Esophagus muscularis mucosa (tissue), 4 donors: ENCODE measurements around the gene FJX1.

Experiments
- EP300 ChIP-seq: sonication (generic); formaldehyde crosslinking; IDR thresholded peaks from one replicate; pipeline ENCODE4 v1.6.1; 2017; ENCODE audit warnings: antibody characterized with exemption
- POLR2A ChIP-seq: fragments of 450-650 bp; IDR thresholded peaks from one replicate; pipeline ENCODE4 v1.6.1; 2017; ENCODE audit warnings: antibody characterized with exemption, moderate library complexity, mild to moderate bottlenecking, low read depth
- POLR2AphosphoS5 ChIP-seq, 2 donors: sonication (generic); formaldehyde crosslinking; IDR thresholded peaks; one replicate each; pipeline ENCODE4 v1.6.1; 2017; ENCODE audit warnings: antibody characterized with exemption in 2 of 2
- TF ChIP-seq, protein P1 (sequence below), 3 experiments: fragments of 200-600 bp in 2 of 3; fragments of 450-650 bp in 1 of 3; sonication (generic) in 2 of 3; IDR thresholded peaks; one replicate each; pipeline ENCODE4 v1.5.1; 2017 to 2019; ENCODE audit warnings: antibody characterized with exemption in 3 of 3, mild to moderate bottlenecking in 2 of 3, moderate library complexity in 1 of 3

DNA sequence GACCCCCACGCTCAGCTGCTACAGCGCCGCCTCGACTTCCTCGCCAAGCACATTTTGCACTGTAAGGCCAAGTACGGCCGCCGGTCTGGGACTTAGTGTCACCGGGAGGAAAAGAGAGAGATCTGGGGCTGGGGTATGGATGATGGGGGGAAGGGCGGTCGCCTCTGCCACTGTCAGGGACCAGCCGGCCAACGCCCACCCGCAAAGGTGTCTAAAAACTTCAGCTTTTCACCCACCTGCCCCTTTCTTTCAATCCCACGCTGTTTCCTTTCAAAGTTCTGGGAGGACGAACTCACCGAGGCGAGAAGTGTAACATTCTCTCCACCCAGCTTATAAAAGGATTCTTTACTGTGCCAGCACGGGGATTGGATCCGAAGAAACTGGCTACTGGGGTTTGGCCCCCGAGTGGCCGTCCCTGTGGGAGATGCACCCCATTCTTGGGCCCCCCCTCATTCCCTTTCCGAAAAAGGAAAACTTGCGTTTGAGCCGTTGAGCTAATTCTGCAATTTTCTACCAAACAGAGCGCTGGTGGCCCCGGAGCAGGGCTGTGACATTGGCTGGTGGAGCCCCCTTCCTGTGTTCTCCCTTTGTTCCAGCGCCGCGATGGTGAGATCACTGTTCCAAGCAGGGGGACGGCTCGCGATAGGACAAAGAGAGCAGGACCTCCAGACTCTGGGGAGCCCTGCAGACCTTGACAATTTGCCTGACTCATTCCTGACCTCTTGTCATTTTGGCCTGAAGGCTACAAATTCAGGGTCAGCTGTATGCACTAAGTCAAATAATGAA, 1.8 kb downstream of the FJX1 start:
- TF ChIP-seq, protein P1, sequence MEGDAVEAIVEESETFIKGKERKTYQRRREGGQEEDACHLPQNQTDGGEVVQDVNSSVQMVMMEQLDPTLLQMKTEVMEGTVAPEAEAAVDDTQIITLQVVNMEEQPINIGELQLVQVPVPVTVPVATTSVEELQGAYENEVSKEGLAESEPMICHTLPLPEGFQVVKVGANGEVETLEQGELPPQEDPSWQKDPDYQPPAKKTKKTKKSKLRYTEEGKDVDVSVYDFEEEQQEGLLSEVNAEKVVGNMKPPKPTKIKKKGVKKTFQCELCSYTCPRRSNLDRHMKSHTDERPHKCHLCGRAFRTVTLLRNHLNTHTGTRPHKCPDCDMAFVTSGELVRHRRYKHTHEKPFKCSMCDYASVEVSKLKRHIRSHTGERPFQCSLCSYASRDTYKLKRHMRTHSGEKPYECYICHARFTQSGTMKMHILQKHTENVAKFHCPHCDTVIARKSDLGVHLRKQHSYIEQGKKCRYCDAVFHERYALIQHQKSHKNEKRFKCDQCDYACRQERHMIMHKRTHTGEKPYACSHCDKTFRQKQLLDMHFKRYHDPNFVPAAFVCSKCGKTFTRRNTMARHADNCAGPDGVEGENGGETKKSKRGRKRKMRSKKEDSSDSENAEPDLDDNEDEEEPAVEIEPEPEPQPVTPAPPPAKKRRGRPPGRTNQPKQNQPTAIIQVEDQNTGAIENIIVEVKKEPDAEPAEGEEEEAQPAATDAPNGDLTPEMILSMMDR (IDR thresholded peaks at IDR 0.05): no peak
- TF ChIP-seq POLR2A: no peak
- no peak for TF ChIP-seq POLR2AphosphoS5 (IDR thresholded peaks at IDR 0.05)
- TF ChIP-seq EP300: no peak
